HTR-8/SVneo (cell line): ENCODE measurements around the gene ATF6.

Experiments
- DNase-seq: peaks from one replicate; pipeline ENCODE4 v3.0.0; 2011; ENCODE audit warnings: low spot score, mixed read lengths; ENCODE audit not compliant: insufficient read length
- FAIRE-seq: peaks from 2 replicates; lab custom pipeline; 2011; peaks lifted over from hg19 to GRCh38; lab: Jason Lieb, UNC

The ATF6 gene

DNA sequence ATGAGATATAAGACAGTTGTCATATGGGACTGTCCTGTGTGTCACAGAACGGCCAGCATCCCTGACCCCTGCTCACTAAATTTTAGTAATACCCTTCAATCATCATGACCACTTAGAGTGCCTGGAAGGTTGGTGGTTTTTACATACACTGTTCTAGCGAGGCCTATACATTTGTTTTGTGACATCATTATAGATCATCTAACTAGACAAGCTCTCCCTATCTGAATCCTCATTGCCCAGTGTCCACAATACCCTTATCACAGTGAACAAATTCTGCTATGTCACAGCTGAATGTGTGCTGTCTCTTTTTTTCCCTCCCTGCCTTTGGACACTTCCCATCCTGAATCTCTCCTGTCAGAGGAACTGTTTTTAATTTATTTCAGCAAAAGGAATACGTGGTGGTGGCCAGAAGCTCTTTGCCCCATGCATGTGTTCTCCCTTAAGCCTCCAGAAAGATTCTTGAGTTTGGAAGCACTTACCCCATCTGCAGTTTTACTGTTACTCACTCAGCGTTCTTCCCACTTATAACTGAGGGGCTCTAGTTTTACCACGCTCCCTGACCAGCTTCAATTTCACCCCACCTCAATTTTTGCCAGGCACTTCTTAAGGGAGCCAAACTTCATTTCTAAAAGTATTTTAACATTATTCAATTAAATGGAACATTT is 187.3 kb downstream of the ATF6 start:
- DNase-seq = no peak
- no peak for FAIRE-seq

GRCh38 chr1:161954050-161954449 is 187.9 kb downstream of the ATF6 start:
- DNase-seq = no peak
- no peak for FAIRE-seq

- DNase-seq (no peak), FAIRE-seq (no peak)
These were observed 188.3 kb downstream of the ATF6 start for GRCh38 chr1:161954466-161954865.

DNA sequence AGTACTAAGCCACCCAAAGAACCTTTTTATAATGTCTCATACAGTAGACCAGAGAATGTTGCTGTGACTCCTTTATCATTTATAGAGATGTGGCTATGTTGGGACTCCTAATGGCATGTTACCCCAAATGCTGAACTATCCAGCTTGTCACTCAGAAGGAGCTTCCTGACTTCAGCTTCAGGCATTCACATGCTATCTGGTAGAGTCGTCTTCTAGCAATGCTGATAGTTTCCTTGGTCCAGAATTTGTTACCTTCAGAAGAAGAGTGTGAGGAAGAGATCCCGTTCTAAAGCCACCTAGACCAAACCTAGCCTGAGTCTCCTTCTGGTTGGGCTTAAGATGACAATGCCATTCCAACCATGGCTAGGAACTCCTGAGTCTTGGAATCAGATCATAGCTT is 189.5 kb downstream of the ATF6 start:
- FAIRE-seq (no peak), DNase-seq (no peak)

GRCh38 chr1:161956097-161956496 is 190.0 kb downstream of the ATF6 start:
- DNase-seq = no peak
- FAIRE-seq = no peak

DNA sequence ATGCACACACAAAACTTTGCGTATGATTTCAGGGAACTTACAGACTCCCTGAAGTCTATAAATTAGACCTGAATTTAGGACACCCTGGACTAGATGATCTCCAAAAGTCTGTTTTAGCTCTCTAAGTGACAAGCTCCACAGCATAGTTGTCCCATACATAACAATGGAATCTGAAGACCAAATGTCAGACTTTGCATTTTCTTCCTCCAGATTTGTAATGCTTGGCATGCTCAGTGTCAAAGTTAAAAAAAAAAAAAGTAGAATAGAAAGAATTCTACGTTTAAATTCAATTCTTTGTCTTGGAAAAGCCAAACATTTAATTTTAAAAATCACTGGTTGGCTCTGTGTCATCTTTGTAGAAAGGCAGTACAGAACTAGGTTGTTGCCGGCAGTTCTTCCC is 190.8 kb downstream of the ATF6 start:
- no peak for FAIRE-seq
- no peak for DNase-seq

GRCh38 chr1:161958425-161958824 is 192.3 kb downstream of the ATF6 start:
- DNase-seq (no peak), FAIRE-seq (no peak)

DNA sequence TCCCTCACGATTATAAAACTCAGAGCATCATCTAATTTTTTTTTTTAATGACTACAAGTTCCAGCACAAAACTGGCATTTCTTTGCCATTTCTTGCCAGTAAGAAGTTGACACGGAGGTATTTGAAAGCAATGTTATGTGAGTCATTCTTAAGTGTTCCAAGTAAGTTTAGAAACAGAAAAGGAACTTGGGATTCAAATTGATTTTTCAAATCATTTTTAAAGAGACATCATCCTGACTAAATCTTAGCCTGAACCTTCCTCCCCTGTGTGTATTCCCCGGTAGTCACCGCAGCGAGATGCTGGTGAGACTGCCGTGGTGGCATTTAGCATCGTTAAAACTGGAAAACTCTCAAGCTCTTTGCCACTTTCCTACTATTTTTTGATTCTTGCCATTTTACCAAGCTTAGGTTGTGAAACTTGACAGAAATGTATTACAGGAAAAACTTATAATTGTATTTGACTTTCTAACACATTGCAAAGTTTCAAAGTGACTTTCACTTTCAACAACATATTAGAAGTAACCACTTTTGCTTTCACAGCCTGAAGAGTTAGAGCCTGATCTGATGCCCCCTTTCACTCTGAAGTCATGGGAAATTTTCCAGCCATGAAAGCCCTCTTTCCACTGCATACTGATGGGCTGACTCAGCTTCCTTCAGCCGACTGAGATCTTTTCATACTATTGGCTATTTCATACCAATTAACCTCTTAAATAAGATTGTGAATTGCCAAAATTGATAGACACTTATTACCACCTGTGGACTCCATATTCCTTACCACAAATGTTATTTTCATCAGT is 196.2 kb downstream of the ATF6 start:
- DNase-seq (peak; percentile 61), FAIRE-seq (no peak)

DNA sequence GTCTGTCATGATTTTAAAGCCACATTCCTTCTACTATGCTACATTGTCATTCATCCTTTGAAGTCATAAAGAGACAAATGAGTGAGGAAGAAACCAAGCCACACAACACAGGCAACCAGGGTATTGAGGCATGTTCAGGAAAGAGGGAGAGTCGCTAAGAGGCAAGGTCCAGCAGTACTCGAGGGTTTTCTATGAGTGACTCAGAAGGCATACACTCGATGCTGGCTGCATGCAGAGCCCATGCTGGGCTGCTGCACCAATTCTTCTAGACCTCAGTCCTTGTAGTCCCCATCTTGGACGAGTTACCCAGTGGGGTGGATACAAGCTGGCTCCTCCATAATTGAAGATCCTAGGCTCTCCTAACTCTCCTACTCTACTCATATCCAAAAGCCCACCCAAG is 199.9 kb downstream of the ATF6 start:
- FAIRE-seq = no peak

GRCh38 chr1:161970036-161970435 is 203.9 kb downstream of the ATF6 start:
- FAIRE-seq (no peak), DNase-seq (no peak)

More for the DNA sequence above, 199.9 kb downstream of the ATF6 start:
- no peak for DNase-seq

DNA sequence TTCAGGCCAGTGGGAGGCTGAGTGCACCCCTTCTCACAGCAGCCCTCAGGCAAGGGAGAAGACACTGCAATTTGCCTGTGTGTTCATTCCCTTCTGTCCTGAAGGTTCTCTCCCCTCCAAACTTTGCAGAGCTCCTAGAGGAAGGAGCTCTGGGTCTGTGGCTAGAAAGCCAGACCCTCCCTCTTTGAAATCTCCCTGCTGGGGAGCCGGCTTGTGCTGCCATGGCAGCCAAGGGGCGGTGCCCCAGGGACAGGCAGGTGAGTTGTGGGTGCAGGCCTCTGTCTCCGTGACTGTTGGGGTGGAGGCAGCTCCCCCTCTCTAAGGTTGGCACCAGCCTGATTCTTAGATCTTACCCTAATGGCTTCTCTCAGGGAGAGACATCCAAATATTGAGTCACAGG is 204.5 kb downstream of the ATF6 start:
- FAIRE-seq (no peak), DNase-seq (no peak)

DNA sequence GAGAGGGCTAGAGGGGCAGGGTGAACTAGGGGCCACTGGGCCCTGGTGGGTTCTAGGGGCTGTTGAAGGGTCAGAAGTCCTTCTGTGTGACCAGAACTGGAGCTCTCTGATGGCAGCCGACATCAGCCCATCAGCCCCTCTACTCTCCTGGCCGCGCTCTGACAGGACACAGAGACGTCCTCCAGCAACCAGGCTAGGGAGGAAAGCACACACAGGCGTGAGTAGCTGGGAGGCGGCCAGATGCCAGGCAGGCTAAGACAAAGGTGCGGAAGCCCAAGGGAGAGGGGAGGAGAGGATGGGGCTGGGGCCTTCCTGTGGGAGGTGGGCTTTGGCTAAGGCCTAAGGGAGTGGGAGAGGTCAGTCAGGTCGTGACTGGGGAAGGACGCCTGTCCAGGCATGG is 206.7 kb downstream of the ATF6 start:
- no peak for FAIRE-seq

DNA sequence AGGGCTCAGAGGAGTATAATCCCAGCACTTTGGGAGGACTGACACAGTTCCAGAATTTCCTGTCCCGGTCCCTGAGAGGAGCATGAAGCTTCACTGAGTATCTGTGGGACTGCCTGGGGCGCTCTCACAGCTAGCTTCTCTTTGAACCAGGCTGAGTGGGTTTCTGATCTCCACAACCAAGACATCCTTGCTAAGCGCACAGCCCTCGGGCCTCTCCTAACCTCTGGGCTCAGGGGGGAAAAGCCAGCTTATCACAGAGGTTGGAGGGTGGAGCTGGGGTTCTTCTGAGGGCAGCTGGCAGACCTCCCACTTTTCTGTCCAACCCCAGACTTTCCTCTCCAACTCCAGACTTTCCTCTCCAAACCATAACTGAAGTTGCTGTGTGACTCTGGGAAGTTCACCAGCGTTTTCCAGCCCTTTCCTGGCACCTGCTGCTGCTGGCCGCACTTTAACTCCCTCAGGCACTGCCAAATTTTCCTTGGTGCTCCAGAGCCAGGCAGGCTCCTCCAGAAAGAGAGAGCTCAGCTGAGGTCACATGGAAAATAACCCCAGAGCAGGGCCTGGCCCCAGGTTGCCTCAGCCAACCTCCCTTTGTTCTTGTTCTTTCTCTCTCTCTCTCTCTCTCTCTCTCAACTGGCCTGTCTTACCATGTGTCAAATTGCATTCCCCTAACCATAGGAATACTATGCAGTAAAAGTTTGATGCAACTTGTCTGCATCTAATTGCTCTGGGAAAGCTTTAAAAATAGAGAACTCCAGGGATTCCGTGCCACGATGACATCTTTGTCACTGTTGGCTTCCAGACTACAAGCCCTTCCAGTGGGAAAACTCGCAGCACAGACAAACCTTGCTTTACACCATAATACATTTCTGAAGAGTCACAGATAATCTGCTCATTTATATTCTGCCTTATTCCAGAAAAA is 208.1 kb downstream of the ATF6 start:
- FAIRE-seq = no peak
- DNase-seq = no peak

More for the DNA sequence above, 206.7 kb downstream of the ATF6 start:
- no peak for DNase-seq

GRCh38 chr1:161978011-161978790 is 212.1 kb downstream of the ATF6 start:
- no peak for DNase-seq
- FAIRE-seq = no peak

GRCh38 chr1:161981126-161981525 is 215.0 kb downstream of the ATF6 start:
- DNase-seq = no peak
- FAIRE-seq = no peak

- no peak for FAIRE-seq
These were observed 215.8 kb downstream of the ATF6 start for GRCh38 chr1:161981735-161982506.

DNA sequence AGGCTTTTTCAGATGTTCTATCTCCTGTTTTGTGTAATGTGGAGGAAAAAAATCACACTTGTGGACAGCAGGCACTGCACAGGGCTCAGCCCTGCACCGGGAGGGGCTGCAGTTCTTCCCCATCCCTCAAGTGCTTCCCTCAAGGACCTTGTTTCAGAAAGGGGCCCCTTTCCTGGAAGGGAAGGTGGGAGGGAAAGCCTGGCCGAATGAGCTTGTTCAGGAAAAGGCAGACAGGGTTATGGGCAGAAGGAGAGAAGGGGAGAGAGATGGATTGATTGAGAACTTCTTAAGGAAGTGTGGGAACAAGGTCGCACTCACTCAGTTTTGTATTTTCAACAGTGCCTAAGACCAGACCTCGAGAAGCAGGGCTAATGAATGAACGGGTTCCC is 216.4 kb downstream of the ATF6 start:
- DNase-seq (no peak), FAIRE-seq (no peak)

More at GRCh38 chr1:161981735-161982506, 215.8 kb downstream of the ATF6 start:
- no peak for DNase-seq

DNA sequence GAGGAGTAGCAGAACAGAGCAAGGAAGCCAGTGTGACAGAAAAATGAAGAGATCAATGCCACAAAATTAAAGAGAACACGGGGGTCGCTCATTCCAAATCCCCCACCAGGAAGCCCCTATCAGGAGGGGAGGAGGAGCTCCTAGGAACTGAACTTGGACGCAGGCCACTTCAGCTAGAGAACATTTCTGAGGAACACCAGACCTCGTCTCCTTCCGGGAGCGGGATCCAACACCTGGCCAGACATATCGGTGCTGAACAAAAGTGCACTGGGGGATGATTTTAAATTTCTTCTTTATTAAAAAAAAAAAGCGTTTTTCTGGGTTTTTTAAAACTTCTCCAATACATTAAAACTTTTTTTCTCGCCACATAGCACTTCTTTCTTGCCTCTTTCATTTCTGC is 216.8 kb downstream of the ATF6 start:
- FAIRE-seq = no peak

DNA sequence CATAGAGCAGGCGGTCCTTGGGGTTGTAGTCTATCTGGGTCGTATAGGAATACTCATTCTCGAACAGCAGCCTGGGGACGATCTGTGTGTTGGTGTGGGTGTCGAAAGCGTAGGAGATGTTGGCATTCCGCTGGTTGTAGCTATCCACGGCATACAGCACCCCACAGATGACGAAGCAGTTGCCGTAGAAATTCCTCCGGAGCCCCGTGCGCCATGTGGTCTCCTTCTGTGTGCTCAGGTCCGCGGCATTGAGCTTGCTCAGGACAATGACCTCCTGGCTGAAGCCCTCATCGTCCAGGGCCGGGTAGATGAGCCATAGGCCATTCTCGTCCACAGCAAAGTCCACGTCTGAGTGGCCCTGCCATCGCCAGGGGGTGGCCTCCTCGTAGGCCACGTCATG is 217.6 kb downstream of the ATF6 start:
- FAIRE-seq = no peak

More for the DNA sequence above, 216.8 kb downstream of the ATF6 start:
- DNase-seq = no peak

More for the DNA sequence above, 217.6 kb downstream of the ATF6 start:
- DNase-seq = no peak
